ENCODE measurements around the gene ALB.

ALB gene

GRCh38 chr4:73439445-73439844, 35.4 kb downstream of the ALB start:
- no peak overlapping the region for H3K27ac ChIP-seq (ENCODE audit: low read length)
- H3K9me3 ChIP-seq (ENCODE audit: control insufficient read depth, insufficient read depth, low read length): no peaks in the 10 kb centered on the region
- no CpG with 5 or more reads among the region's 2 CpGs for WGBS (ENCODE audit: insufficient coverage, insufficient read length)

GRCh38 chr4:73439991-73440390, 35.9 kb downstream of the ALB start:
- no peak overlapping the region for H3K27ac ChIP-seq (ENCODE audit: low read length)
- no peaks in the 10 kb centered on the region for H3K4me1 ChIP-seq (ENCODE audit: control insufficient read depth, insufficient read depth, low read length)
- no peaks in the 10 kb centered on the region for H3K36me3 ChIP-seq (ENCODE audit: control insufficient read depth, insufficient read depth, low read length)
- H3K27me3 ChIP-seq (ENCODE audit: control insufficient read depth, insufficient read depth, low read length): no peaks in the 10 kb centered on the region
- no CpG with 5 or more reads among the region's 3 CpGs for WGBS (ENCODE audit: insufficient coverage, insufficient read length)
- no peak overlapping the region for H3K4me3 ChIP-seq (ENCODE audit: low read length)
- H3K9me3 ChIP-seq (ENCODE audit: control insufficient read depth, insufficient read depth, low read length): no peaks in the 10 kb centered on the region
- no peak for DNase-seq (ENCODE audit: low read depth, low spot score)

More at GRCh38 chr4:73439445-73439844, 35.4 kb downstream of the ALB start:
- Histone ChIP-seq H3K4me1 (ENCODE audit: control insufficient read depth, insufficient read depth, low read length) (no peaks in the 10 kb centered on the region), H3K36me3 (ENCODE audit: control insufficient read depth, insufficient read depth, low read length) (no peaks in the 10 kb centered on the region), H3K27me3 (ENCODE audit: control insufficient read depth, insufficient read depth, low read length) (no peaks in the 10 kb centered on the region), H3K4me3 (ENCODE audit: low read length) (no peak overlapping the region)
- DNase-seq (ENCODE audit: low read depth, low spot score): no peak

- Histone ChIP-seq H3K9me3 (ENCODE audit: control insufficient read depth, insufficient read depth, low read length) (no peaks in the 10 kb centered on the region), H3K4me3 (ENCODE audit: low read length) (no peak overlapping the region), H3K4me1 (ENCODE audit: control insufficient read depth, insufficient read depth, low read length) (no peaks in the 10 kb centered on the region), H3K27me3 (ENCODE audit: control insufficient read depth, insufficient read depth, low read length) (no peaks in the 10 kb centered on the region), H3K27ac (ENCODE audit: low read length) (no peak overlapping the region), H3K36me3 (ENCODE audit: control insufficient read depth, insufficient read depth, low read length) (no peaks in the 10 kb centered on the region)
- no CpG with 5 or more reads among the region's 3 CpGs for WGBS (ENCODE audit: insufficient coverage, insufficient read length)
- DNase-seq (ENCODE audit: low read depth, low spot score): no peak
Measured at GRCh38 chr4:73440653-73441052, 36.6 kb downstream of the ALB start.

- H3K4me3 ChIP-seq (ENCODE audit: low read length): no peak overlapping the region
- WGBS (ENCODE audit: insufficient coverage, insufficient read length): 100% methylated on average over 3 of the region's 5 CpGs
- H3K27me3 ChIP-seq (ENCODE audit: control insufficient read depth, insufficient read depth, low read length): no peaks in the 10 kb centered on the region
- no peak overlapping the region for H3K27ac ChIP-seq (ENCODE audit: low read length)
- no peaks in the 10 kb centered on the region for H3K4me1 ChIP-seq (ENCODE audit: control insufficient read depth, insufficient read depth, low read length)
- DNase-seq (ENCODE audit: low read depth, low spot score): no peak
- no peaks in the 10 kb centered on the region for H3K9me3 ChIP-seq (ENCODE audit: control insufficient read depth, insufficient read depth, low read length)
- H3K36me3 ChIP-seq (ENCODE audit: control insufficient read depth, insufficient read depth, low read length): no peaks in the 10 kb centered on the region
Measured at GRCh38 chr4:73442275-73442674, 38.2 kb downstream of the ALB start.

GRCh38 chr4:73443224-73443623, 39.1 kb downstream of the ALB start:
- Histone ChIP-seq H3K36me3 (ENCODE audit: control insufficient read depth, insufficient read depth, low read length) (no peaks in the 10 kb centered on the region), H3K9me3 (ENCODE audit: control insufficient read depth, insufficient read depth, low read length) (no peaks in the 10 kb centered on the region), H3K4me1 (ENCODE audit: control insufficient read depth, insufficient read depth, low read length) (no peaks in the 10 kb centered on the region), H3K4me3 (ENCODE audit: low read length) (no peak overlapping the region), H3K27me3 (ENCODE audit: control insufficient read depth, insufficient read depth, low read length) (no peaks in the 10 kb centered on the region), H3K27ac (ENCODE audit: low read length) (no peak overlapping the region)
- no CpG with 5 or more reads among the region's 3 CpGs for WGBS (ENCODE audit: insufficient coverage, insufficient read length)
- no peak for DNase-seq (ENCODE audit: low read depth, low spot score)

GRCh38 chr4:73445383-73446335, 41.6 kb downstream of the ALB start:
- Histone ChIP-seq H3K4me3 (ENCODE audit: low read length) (no peak overlapping the region), H3K4me1 (ENCODE audit: control insufficient read depth, insufficient read depth, low read length) (no peaks in the 10 kb centered on the region; the same call in 1 of the 2 replicates), H3K9me3 (ENCODE audit: control insufficient read depth, insufficient read depth, low read length) (no peaks in the 10 kb centered on the region), H3K36me3 (ENCODE audit: control insufficient read depth, insufficient read depth, low read length) (no peaks in the 10 kb centered on the region), H3K27me3 (ENCODE audit: control insufficient read depth, insufficient read depth, low read length) (no peaks in the 10 kb centered on the region), H3K27ac (ENCODE audit: low read length) (no peak overlapping the region)
- no CpG with 5 or more reads among the region's 7 CpGs for WGBS (ENCODE audit: insufficient coverage, insufficient read length)
- DNase-seq (ENCODE audit: low read depth, low spot score): no peak

GRCh38 chr4:73446336-73446938, 42.4 kb downstream of the ALB start:
- no peaks in the 10 kb centered on the region for H3K36me3 ChIP-seq (ENCODE audit: control insufficient read depth, insufficient read depth, low read length)
- no peaks in the 10 kb centered on the region for H3K9me3 ChIP-seq (ENCODE audit: control insufficient read depth, insufficient read depth, low read length)
- H3K27ac ChIP-seq (ENCODE audit: low read length): no peak overlapping the region
- H3K27me3 ChIP-seq (ENCODE audit: control insufficient read depth, insufficient read depth, low read length): no peaks in the 10 kb centered on the region
- no peaks in the 10 kb centered on the region; the same call in 1 of the 2 replicates for H3K4me1 ChIP-seq (ENCODE audit: control insufficient read depth, insufficient read depth, low read length)
- no peak for DNase-seq (ENCODE audit: low read depth, low spot score)
- no peak overlapping the region for H3K4me3 ChIP-seq (ENCODE audit: low read length)
- no CpG with 5 or more reads among the region's 4 CpGs for WGBS (ENCODE audit: insufficient coverage, insufficient read length)

- no peak overlapping the region for H3K4me3 ChIP-seq (ENCODE audit: low read length)
Measured at GRCh38 chr4:73447671-73448070, 43.6 kb downstream of the ALB start.

GRCh38 chr4:73448448-73449203, 44.5 kb downstream of the ALB start:
- whole genome bisulfite sequencing (ENCODE audit: insufficient coverage, insufficient read length): no CpG with 5 or more reads among the region's 4 CpGs

More at GRCh38 chr4:73447671-73448070, 43.6 kb downstream of the ALB start:
- no peak for DNase-seq (ENCODE audit: low read depth, low spot score)
- Histone ChIP-seq H3K27ac (ENCODE audit: low read length) (no peak overlapping the region), H3K9me3 (ENCODE audit: control insufficient read depth, insufficient read depth, low read length) (no peaks in the 10 kb centered on the region), H3K27me3 (ENCODE audit: control insufficient read depth, insufficient read depth, low read length) (no peaks in the 10 kb centered on the region), H3K4me1 (ENCODE audit: control insufficient read depth, insufficient read depth, low read length) (peaks cover 2% of the 10 kb centered on the region; the same call in 1 of the 2 replicates), H3K36me3 (ENCODE audit: control insufficient read depth, insufficient read depth, low read length) (no peaks in the 10 kb centered on the region)
- 100% methylated on average over 1 of the region's 4 CpGs for WGBS (ENCODE audit: insufficient coverage, insufficient read length)

GRCh38 chr4:73450398-73451004, 46.4 kb downstream of the ALB start:
- H3K36me3 ChIP-seq (ENCODE audit: control insufficient read depth, insufficient read depth, low read length): no peaks in the 10 kb centered on the region
- no peaks in the 10 kb centered on the region for H3K27me3 ChIP-seq (ENCODE audit: control insufficient read depth, insufficient read depth, low read length)
- no peaks in the 10 kb centered on the region for H3K9me3 ChIP-seq (ENCODE audit: control insufficient read depth, insufficient read depth, low read length)
- no CpG with 5 or more reads among the region's 9 CpGs for WGBS (ENCODE audit: insufficient coverage, insufficient read length)
- H3K27ac ChIP-seq (ENCODE audit: low read length): no peak overlapping the region
- no peak overlapping the region for H3K4me3 ChIP-seq (ENCODE audit: low read length)
- H3K4me1 ChIP-seq (ENCODE audit: control insufficient read depth, insufficient read depth, low read length): peaks cover 2% of the 10 kb centered on the region; the same call in 1 of the 2 replicates
- DNase-seq (ENCODE audit: low read depth, low spot score): no peak

More at GRCh38 chr4:73448448-73449203, 44.5 kb downstream of the ALB start:
- H3K4me3 ChIP-seq (ENCODE audit: low read length): no peak overlapping the region
- H3K9me3 ChIP-seq (ENCODE audit: control insufficient read depth, insufficient read depth, low read length): no peaks in the 10 kb centered on the region
- no peaks in the 10 kb centered on the region for H3K36me3 ChIP-seq (ENCODE audit: control insufficient read depth, insufficient read depth, low read length)
- no peak overlapping the region for H3K27ac ChIP-seq (ENCODE audit: low read length)
- peaks cover 2% of the 10 kb centered on the region; the same call in 1 of the 2 replicates for H3K4me1 ChIP-seq (ENCODE audit: control insufficient read depth, insufficient read depth, low read length)
- no peak for DNase-seq (ENCODE audit: low read depth, low spot score)
- no peaks in the 10 kb centered on the region for H3K27me3 ChIP-seq (ENCODE audit: control insufficient read depth, insufficient read depth, low read length)

Measured in iPS DF 6.9 (cell line).